HTR-8/SVneo (cell line): Measurements from ENCODE around the gene RFFL.
A peak's percentile ranks its signal among the peaks of the same experiment; 100 is the strongest.

Experiments
- DNase-seq: peaks from one replicate; pipeline ENCODE4 v3.0.0; 2011; ENCODE audit warnings: low spot score, mixed read lengths; ENCODE audit not compliant: insufficient read length
- FAIRE-seq: peaks from 2 replicates; lab custom pipeline; 2011; peaks lifted over from hg19 to GRCh38; lab: Jason Lieb, UNC

Gene RFFL

GRCh38 chr17:35082073-35082657, 18.7 kb upstream of the RFFL start:
- DNase-seq (peak; percentile 30), FAIRE-seq (no peak)

- DNase-seq (no peak), FAIRE-seq (no peak)
Measured at GRCh38 chr17:35081638-35082037, 18.1 kb upstream of the RFFL start.

GRCh38 chr17:35080536-35080935, 17.0 kb upstream of the RFFL start:
- no peak for DNase-seq
- no peak for FAIRE-seq

- DNase-seq (no peak), FAIRE-seq (no peak)
Measured at GRCh38 chr17:35079547-35080423, 16.3 kb upstream of the RFFL start.

- no peak for DNase-seq
- FAIRE-seq, result no peak
Measured at GRCh38 chr17:35076874-35077273, 13.4 kb upstream of the RFFL start.

- DNase-seq, result no peak
- no peak for FAIRE-seq
Measured at GRCh38 chr17:35074711-35075707, 11.5 kb upstream of the RFFL start.

GRCh38 chr17:35073991-35074627, 10.6 kb upstream of the RFFL start:
- no peak for FAIRE-seq
- no peak for DNase-seq

GRCh38 chr17:35073183-35073790, 9.8 kb upstream of the RFFL start:
- FAIRE-seq (no peak), DNase-seq (no peak)

GRCh38 chr17:35069311-35069710, 5.8 kb upstream of the RFFL start:
- FAIRE-seq (no peak), DNase-seq (no peak)

GRCh38 chr17:35068249-35068648, 4.7 kb upstream of the RFFL start:
- FAIRE-seq (no peak), DNase-seq (no peak)

GRCh38 chr17:35065880-35066279, 2.4 kb upstream of the RFFL start:
- FAIRE-seq, result no peak
- DNase-seq, result no peak

GRCh38 chr17:35064516-35065215, 1.2 kb upstream of the RFFL start:
- FAIRE-seq (no peak), DNase-seq (no peak)

GRCh38 chr17:35062308-35062707, 1.2 kb downstream of the RFFL start:
- FAIRE-seq (no peak), DNase-seq (no peak)

- FAIRE-seq, result no peak
- DNase-seq, result no peak
Measured at GRCh38 chr17:35057332-35057915, 6.1 kb downstream of the RFFL start.

GRCh38 chr17:35056013-35056412, 7.5 kb downstream of the RFFL start:
- no peak for FAIRE-seq
- no peak for DNase-seq

- no peak for DNase-seq
- no peak for FAIRE-seq
Measured at GRCh38 chr17:35053204-35053603, 10.3 kb downstream of the RFFL start.

GRCh38 chr17:35052780-35053179, 10.7 kb downstream of the RFFL start:
- DNase-seq, result no peak
- FAIRE-seq, result no peak

- FAIRE-seq (no peak), DNase-seq (no peak)
Measured at GRCh38 chr17:35052241-35052610, 11.3 kb downstream of the RFFL start.
